PC-3 (cell line): ENCODE results near the gene FAM151B.

Experiments
- EZH2 ChIP-seq: fragments of 300-600 bp; sonication (generic); IDR thresholded peaks from one replicate; pipeline ENCODE4 v1.6.1; 2017; ENCODE audit warnings: antibody characterized with exemption, mild to moderate bottlenecking, low read length; ENCODE audit not compliant: unreplicated experiment
- EZH2phosphoT487 ChIP-seq: fragments of 300-600 bp; sonication (generic); IDR thresholded peaks from 2 replicates; pipeline ENCODE4 v1.6.1; 2018; ENCODE audit warnings: mild to moderate bottlenecking, antibody characterized with exemption, low read length, borderline replicate concordance
- TF ChIP-seq, protein P1 (sequence below): fragments of 300-600 bp; sonication (generic); conservative IDR thresholded peaks from 2 replicates; pipeline ENCODE4 v1.5.1; 2017; ENCODE audit warnings: antibody characterized with exemption, low read depth, mild to moderate bottlenecking, low read length

DNA sequence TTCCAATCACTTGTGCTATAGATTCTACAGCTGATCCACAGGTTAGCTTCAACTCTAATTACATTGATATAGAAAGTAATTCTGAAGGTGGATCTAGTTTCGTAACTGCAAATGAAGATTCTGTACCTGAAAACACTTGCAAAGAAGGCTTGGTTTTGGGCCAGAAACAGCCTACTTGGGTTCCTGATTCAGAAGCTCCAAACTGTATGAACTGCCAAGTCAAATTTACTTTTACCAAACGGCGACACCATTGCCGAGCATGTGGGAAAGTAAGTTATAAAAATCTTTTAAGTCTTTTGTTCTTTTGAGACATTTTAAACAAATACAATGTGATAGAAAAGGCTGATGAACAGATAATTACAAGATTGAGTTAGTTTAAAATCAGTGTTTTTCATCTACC lies 49.2 kb upstream of the FAM151B start:
- TF ChIP-seq, protein P1, sequence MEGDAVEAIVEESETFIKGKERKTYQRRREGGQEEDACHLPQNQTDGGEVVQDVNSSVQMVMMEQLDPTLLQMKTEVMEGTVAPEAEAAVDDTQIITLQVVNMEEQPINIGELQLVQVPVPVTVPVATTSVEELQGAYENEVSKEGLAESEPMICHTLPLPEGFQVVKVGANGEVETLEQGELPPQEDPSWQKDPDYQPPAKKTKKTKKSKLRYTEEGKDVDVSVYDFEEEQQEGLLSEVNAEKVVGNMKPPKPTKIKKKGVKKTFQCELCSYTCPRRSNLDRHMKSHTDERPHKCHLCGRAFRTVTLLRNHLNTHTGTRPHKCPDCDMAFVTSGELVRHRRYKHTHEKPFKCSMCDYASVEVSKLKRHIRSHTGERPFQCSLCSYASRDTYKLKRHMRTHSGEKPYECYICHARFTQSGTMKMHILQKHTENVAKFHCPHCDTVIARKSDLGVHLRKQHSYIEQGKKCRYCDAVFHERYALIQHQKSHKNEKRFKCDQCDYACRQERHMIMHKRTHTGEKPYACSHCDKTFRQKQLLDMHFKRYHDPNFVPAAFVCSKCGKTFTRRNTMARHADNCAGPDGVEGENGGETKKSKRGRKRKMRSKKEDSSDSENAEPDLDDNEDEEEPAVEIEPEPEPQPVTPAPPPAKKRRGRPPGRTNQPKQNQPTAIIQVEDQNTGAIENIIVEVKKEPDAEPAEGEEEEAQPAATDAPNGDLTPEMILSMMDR: no peak
- TF ChIP-seq EZH2 (no peak), EZH2phosphoT487 (no peak)
